HG02973 (cell line): ENCODE measurements around the gene BEST3.
"Not testable (repeated sequence)": the region's sequence is repeated elsewhere in the genome, so short reads cannot be mapped to it uniquely, and the experiment has no call there.

Experiments used
- ATAC-seq: cut with Tn5 transposase; IDR thresholded peaks from one replicate; pipeline ENCODE4 v1.9.1; 2021; ENCODE audit warnings: moderate library complexity; ENCODE audit not compliant: unreplicated experiment

Gene BEST3

GRCh38 chr12:69604275-69604674 is 94.8 kb downstream of the BEST3 start:
- ATAC-seq: not testable (repeated sequence)
